ENCODE measurements around the gene SIPA1L2. TPM values are rescaled to one million over a fixed set of nuclear protein-coding genes. Genes with fewer than 3 reads are reported as not detected.

SIPA1L2 gene
- total RNA-seq, 1 experiment from 2014 or later = 3.4 TPM

DNA sequence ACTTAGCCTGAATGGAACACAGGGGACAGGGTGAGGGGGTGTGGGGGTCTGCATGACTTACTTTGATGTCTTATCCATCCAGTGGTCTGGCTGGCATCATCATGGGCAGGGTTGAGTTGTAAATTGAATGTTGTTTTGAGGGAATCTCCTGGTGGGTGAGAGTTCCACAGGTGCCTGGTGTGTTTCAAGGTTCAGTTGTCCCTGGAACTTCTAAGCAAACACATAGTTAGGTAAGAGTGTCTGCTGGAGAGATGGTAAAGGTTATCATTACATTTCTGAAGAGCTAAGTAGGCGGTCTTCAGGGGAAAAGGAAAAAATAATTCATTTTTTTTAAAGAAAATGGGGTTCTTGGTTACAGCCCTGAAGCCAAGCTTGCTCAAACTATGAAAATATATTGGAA lies 46.0 kb upstream of the SIPA1L2 start:
- BruUV-seq (replicated peaks) = no TSS peak
- DNase-seq (ENCODE audit: low spot score) = no peak
- no peak overlapping the region for H3K27ac ChIP-seq (ENCODE audit: low read depth, low read length, poor library complexity, severe bottlenecking)
- TF ChIP-seq EZH2 (IDR thresholded peaks at IDR 0.05; ENCODE audit: borderline replicate concordance, low read depth, low read length, poor library complexity, severe bottlenecking) (no peak), CTCF (conservative IDR thresholded peaks at IDR 0.05; ENCODE audit: low read depth, low read length) (no peak)
- H3K9me3 ChIP-seq (ENCODE audit: low read depth, low read length, poor library complexity, severe bottlenecking) = no peaks in the 10 kb centered on the region
- no peaks in the 10 kb centered on the region for H3K4me1 ChIP-seq (ENCODE audit: insufficient read depth, low read length, poor library complexity, severe bottlenecking)
- H3K27me3 ChIP-seq (replicated peaks; ENCODE audit: insufficient read depth, low read depth, low read length, poor library complexity) = no peaks in the 10 kb centered on the region
- CTCF ChIA-PET = no interaction called here
- H3K36me3 ChIP-seq (ENCODE audit: insufficient read depth, low read length, poor library complexity, severe bottlenecking) = no peaks in the 10 kb centered on the region
- intact Hi-C loops (cut with micrococcal nuclease; ENCODE audit: unreplicated experiment) = no loop called here
- no peak overlapping the region for H3K4me3 ChIP-seq (ENCODE audit: low read depth, low read length, poor library complexity, severe bottlenecking)
- POLR2A ChIA-PET (ENCODE audit: low non-redundant PET) = no interaction called here

DNA sequence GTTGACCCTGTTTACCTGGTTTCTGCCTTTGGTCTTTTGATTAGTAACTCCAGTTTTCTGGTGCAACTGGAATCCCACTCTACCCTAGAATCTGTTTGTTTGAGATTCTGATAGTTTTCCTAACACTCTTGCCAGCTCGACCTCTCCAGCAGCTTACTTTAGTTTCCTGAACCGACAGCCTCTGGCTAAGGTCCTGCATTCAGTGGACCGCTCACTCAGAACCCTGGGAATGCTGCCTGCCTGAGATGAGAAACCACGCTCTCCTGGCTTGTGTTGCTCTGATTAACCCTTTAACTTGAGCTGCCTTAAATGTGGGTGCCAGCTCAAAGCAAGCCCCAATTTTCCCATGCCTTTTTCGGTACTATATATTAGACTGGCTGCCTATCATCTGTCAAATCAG lies 45.3 kb upstream of the SIPA1L2 start:
- Histone ChIP-seq H3K27ac (ENCODE audit: low read depth, low read length, poor library complexity, severe bottlenecking) (no peak overlapping the region), H3K4me1 (ENCODE audit: insufficient read depth, low read length, poor library complexity, severe bottlenecking) (no peaks in the 10 kb centered on the region), H3K27me3 (replicated peaks; ENCODE audit: insufficient read depth, low read depth, low read length, poor library complexity) (no peaks in the 10 kb centered on the region), H3K4me3 (ENCODE audit: low read depth, low read length, poor library complexity, severe bottlenecking) (no peak overlapping the region), H3K9me3 (ENCODE audit: low read depth, low read length, poor library complexity, severe bottlenecking) (no peaks in the 10 kb centered on the region), H3K36me3 (ENCODE audit: insufficient read depth, low read length, poor library complexity, severe bottlenecking) (no peaks in the 10 kb centered on the region)
- CTCF ChIA-PET = no interaction called here
- TF ChIP-seq CTCF (conservative IDR thresholded peaks at IDR 0.05; ENCODE audit: low read depth, low read length) (no peak), EZH2 (IDR thresholded peaks at IDR 0.05; ENCODE audit: borderline replicate concordance, low read depth, low read length, poor library complexity, severe bottlenecking) (no peak)
- BruUV-seq (replicated peaks) = no TSS peak
- intact Hi-C loops (cut with micrococcal nuclease; ENCODE audit: unreplicated experiment) = no loop called here
- DNase-seq (ENCODE audit: low spot score) = no peak
- POLR2A ChIA-PET (ENCODE audit: low non-redundant PET) = no interaction called here

- H3K9me3 ChIP-seq (ENCODE audit: low read depth, low read length, poor library complexity, severe bottlenecking) = no peaks in the 10 kb centered on the region
- no peaks in the 10 kb centered on the region for H3K4me1 ChIP-seq (ENCODE audit: insufficient read depth, low read length, poor library complexity, severe bottlenecking)
- TF ChIP-seq CTCF (conservative IDR thresholded peaks at IDR 0.05; ENCODE audit: low read depth, low read length) (no peak), EZH2 (IDR thresholded peaks at IDR 0.05; ENCODE audit: borderline replicate concordance, low read depth, low read length, poor library complexity, severe bottlenecking) (no peak)
- no peak overlapping the region for H3K27ac ChIP-seq (ENCODE audit: low read depth, low read length, poor library complexity, severe bottlenecking)
- BruUV-seq (replicated peaks) = no TSS peak
- no peaks in the 10 kb centered on the region for H3K36me3 ChIP-seq (ENCODE audit: insufficient read depth, low read length, poor library complexity, severe bottlenecking)
- intact Hi-C loops (cut with micrococcal nuclease; ENCODE audit: unreplicated experiment) = no loop called here
- no peak for DNase-seq (ENCODE audit: low spot score)
- ChIA-PET POLR2A (ENCODE audit: low non-redundant PET) (no interaction called here), CTCF (no interaction called here)
- no peaks in the 10 kb centered on the region for H3K27me3 ChIP-seq (replicated peaks; ENCODE audit: insufficient read depth, low read depth, low read length, poor library complexity)
- no peak overlapping the region for H3K4me3 ChIP-seq (ENCODE audit: low read depth, low read length, poor library complexity, severe bottlenecking)
Observed at GRCh38 chr1:232673256-232673655, 43.3 kb upstream of the SIPA1L2 start.

Measured in A673 (cell line).